HEK293 (cell line): ENCODE measurements around the gene SRI.

Source experiments
- GLI2 ChIP-seq: fragments of 450-650 bp; formaldehyde crosslinking; IDR thresholded peaks from 2 replicates; pipeline ENCODE4; 2017; ENCODE audit warnings: missing biosample characterization, missing genetic modification characterization, low read depth, borderline replicate concordance
- HOXC10 ChIP-seq: sonication (generic); formaldehyde crosslinking; IDR thresholded peaks from 2 replicates; pipeline ENCODE4 v1.8.1; 2023; ENCODE audit warnings: mild to moderate bottlenecking, missing genetic modification reagents
- HOXD13 ChIP-seq: sonication (generic); formaldehyde crosslinking; IDR thresholded peaks from 2 replicates; pipeline ENCODE4 v1.8.0; 2022; ENCODE audit warnings: missing genetic modification reagents, borderline replicate concordance
- KLF10 ChIP-seq: fragments of 450-650 bp; IDR thresholded peaks from 2 replicates; pipeline ENCODE4 v1.5.1; 2018; ENCODE audit warnings: missing biosample characterization, mild to moderate bottlenecking, missing genetic modification characterization
- MZF1 ChIP-seq: fragments of 450-650 bp; formaldehyde crosslinking; IDR thresholded peaks from 2 replicates; pipeline ENCODE4 v1.5.1; 2017; ENCODE audit warnings: missing biosample characterization, missing genetic modification characterization, borderline replicate concordance
- OSR2 ChIP-seq: fragments of 450-650 bp; formaldehyde crosslinking; IDR thresholded peaks from 2 replicates; pipeline ENCODE4 v1.5.1; 2016; ENCODE audit warnings: missing biosample characterization, missing genetic modification characterization
- PRDM1 ChIP-seq: fragments of 450-650 bp; formaldehyde crosslinking; IDR thresholded peaks from 2 replicates; pipeline ENCODE4; 2016; ENCODE audit warnings: missing biosample characterization, missing genetic modification characterization
- SETDB1 ChIP-seq: IDR thresholded peaks from one replicate; pipeline ENCODE4 v1.6.1; 2017; ENCODE audit warnings: mild to moderate bottlenecking, low read length, moderate library complexity, mixed read lengths; ENCODE audit not compliant: insufficient read length
- YY1 ChIP-seq: fragments of 450-650 bp; formaldehyde crosslinking; IDR thresholded peaks from 2 replicates; pipeline ENCODE4 v1.5.1; 2018; ENCODE audit warnings: missing biosample characterization, missing genetic modification characterization
- ZEB2 ChIP-seq: fragments of 450-650 bp; formaldehyde crosslinking; IDR thresholded peaks from 2 replicates; pipeline ENCODE4 v1.5.1; 2016; ENCODE audit warnings: missing biosample characterization, missing genetic modification characterization
- ZFP3 ChIP-seq: fragments of 450-650 bp; formaldehyde crosslinking; IDR thresholded peaks from 2 replicates; pipeline ENCODE4 v1.5.1; 2016; ENCODE audit warnings: low read depth, missing biosample characterization, missing genetic modification characterization
- ZFP69B ChIP-seq: fragments of 450-650 bp; formaldehyde crosslinking; IDR thresholded peaks from 2 replicates; pipeline ENCODE4 v1.5.1; 2016; ENCODE audit warnings: missing biosample characterization, missing genetic modification characterization
- ZNF138 ChIP-seq: fragments of 450-650 bp; formaldehyde crosslinking; IDR thresholded peaks from 2 replicates; pipeline ENCODE4 v1.5.1; 2016; ENCODE audit warnings: missing biosample characterization, missing genetic modification characterization, borderline replicate concordance
- ZNF140 ChIP-seq: fragments of 450-650 bp; formaldehyde crosslinking; IDR thresholded peaks from 2 replicates; pipeline ENCODE4 v1.5.1; 2016; ENCODE audit warnings: missing biosample characterization, missing genetic modification characterization
- ZNF221 ChIP-seq: fragments of 450-650 bp; formaldehyde crosslinking; IDR thresholded peaks from 2 replicates; pipeline ENCODE4 v1.5.1; 2017; ENCODE audit warnings: missing biosample characterization, missing genetic modification characterization, borderline replicate concordance
- ZNF239 ChIP-seq: fragments of 450-650 bp; formaldehyde crosslinking; IDR thresholded peaks from 2 replicates; pipeline ENCODE4 v1.5.1; 2016; ENCODE audit warnings: missing biosample characterization, missing genetic modification characterization
- ZNF501 ChIP-seq: fragments of 450-650 bp; formaldehyde crosslinking; IDR thresholded peaks from 2 replicates; pipeline ENCODE4 v1.5.1; 2016; ENCODE audit warnings: missing biosample characterization, missing genetic modification characterization
- ZNF571 ChIP-seq: fragments of 450-650 bp; formaldehyde crosslinking; IDR thresholded peaks from 2 replicates; pipeline ENCODE4 v1.5.0; 2017; ENCODE audit warnings: missing biosample characterization, missing genetic modification characterization
- ZNF670 ChIP-seq: fragments of 450-650 bp; formaldehyde crosslinking; IDR thresholded peaks from 2 replicates; pipeline ENCODE4 v1.5.1; 2016; ENCODE audit warnings: missing biosample characterization, missing genetic modification characterization, low read depth
- ZNF776 ChIP-seq: fragments of 450-650 bp; formaldehyde crosslinking; IDR thresholded peaks from 2 replicates; pipeline ENCODE4 v1.5.0; 2017; ENCODE audit warnings: missing biosample characterization, missing genetic modification characterization, borderline replicate concordance
- ZNF777 ChIP-seq: fragments of 450-650 bp; formaldehyde crosslinking; IDR thresholded peaks from 2 replicates; pipeline ENCODE4 v1.5.1; 2017; ENCODE audit warnings: missing biosample characterization, missing genetic modification characterization, borderline replicate concordance
- ZNF837 ChIP-seq: fragments of 450-650 bp; formaldehyde crosslinking; IDR thresholded peaks from 2 replicates; pipeline ENCODE4 v1.5.1; 2016; ENCODE audit warnings: missing biosample characterization, missing genetic modification characterization
- TF ChIP-seq, protein P1 (sequence below): fragments of 450-650 bp; formaldehyde crosslinking; IDR thresholded peaks from 2 replicates; pipeline ENCODE4 v1.5.1; 2017; ENCODE audit warnings: missing biosample characterization, mild to moderate bottlenecking, missing genetic modification characterization, moderate library complexity
- TF ChIP-seq, protein P2 (sequence below): fragments of 450-650 bp; formaldehyde crosslinking; IDR thresholded peaks from 2 replicates; pipeline ENCODE4 v1.5.1; 2016; ENCODE audit warnings: missing biosample characterization, missing genetic modification characterization
- TF ChIP-seq, protein P3 (sequence below): fragments of 450-650 bp; formaldehyde crosslinking; IDR thresholded peaks from 2 replicates; pipeline ENCODE4 v1.5.1; 2016; ENCODE audit warnings: missing biosample characterization, missing genetic modification characterization
- TF ChIP-seq, protein P4 (sequence below): fragments of 450-650 bp; formaldehyde crosslinking; IDR thresholded peaks from 2 replicates; pipeline ENCODE4 v1.5.1; 2017; ENCODE audit warnings: missing biosample characterization, missing genetic modification characterization
- TF ChIP-seq, protein P5 (sequence below): fragments of 450-650 bp; formaldehyde crosslinking; IDR thresholded peaks from 2 replicates; pipeline ENCODE4 v1.5.1; 2016; ENCODE audit warnings: missing biosample characterization, missing genetic modification characterization
- TF ChIP-seq, protein P6 (sequence below): fragments of 450-650 bp; formaldehyde crosslinking; IDR thresholded peaks from 2 replicates; pipeline ENCODE4 v1.5.1; 2016; ENCODE audit warnings: missing biosample characterization, missing genetic modification characterization
- TF ChIP-seq, protein P7 (sequence below): fragments of 450-650 bp; formaldehyde crosslinking; IDR thresholded peaks from 2 replicates; pipeline ENCODE4 v1.5.1; 2016; ENCODE audit warnings: missing biosample characterization, missing genetic modification characterization
- TF ChIP-seq, protein P8 (sequence below): fragments of 450-650 bp; formaldehyde crosslinking; IDR thresholded peaks from 2 replicates; pipeline ENCODE4 v1.5.1; 2016; ENCODE audit warnings: missing biosample characterization, missing genetic modification characterization

SRI gene

DNA sequence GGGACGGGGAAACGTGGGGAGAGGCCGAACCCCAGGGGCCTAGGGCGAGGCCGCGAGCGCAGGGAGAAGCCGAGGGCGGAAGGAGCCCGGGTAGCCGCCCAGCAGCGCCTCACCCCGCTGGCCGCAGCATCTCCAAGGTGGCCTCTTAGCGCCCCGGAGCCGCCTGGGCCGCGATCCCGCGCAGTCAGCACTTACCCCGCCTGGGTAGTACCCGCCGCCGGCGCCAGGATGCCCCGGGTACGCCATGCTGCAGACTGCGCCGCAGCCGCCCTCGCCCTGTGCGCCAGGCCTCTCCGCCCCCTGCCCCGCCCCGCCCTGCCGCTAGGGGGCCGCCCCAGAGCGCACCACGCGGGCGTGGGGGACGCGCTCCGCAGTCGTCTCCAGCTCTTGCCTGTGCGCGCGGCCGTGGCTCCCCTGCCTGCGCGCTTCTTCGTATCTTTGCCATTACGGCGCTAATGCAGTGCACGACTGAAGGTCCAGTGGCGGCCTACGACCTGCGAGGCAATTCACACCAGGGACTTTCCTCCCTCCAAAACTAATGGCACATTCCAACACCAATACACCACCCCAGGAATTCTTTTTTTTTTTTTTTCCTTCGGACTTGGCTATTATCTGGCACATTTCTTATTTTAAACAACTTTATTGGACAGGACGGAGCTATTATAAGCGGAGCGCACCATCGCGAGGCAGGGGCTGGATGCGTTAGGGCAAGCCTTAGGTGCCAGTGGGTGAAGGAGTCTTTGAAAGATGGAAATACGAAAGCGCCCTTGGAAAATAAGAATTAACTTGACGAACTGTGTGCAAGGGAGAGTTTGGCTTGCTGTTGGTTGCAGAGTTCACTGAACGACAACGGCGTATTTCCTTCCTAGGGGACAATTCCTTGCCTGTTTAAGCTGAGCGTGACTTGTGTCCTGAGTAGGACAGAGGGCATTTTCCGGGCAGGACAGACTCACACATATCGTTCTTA lies at the start of gene SRI (continued):
- TF ChIP-seq, protein P1, sequence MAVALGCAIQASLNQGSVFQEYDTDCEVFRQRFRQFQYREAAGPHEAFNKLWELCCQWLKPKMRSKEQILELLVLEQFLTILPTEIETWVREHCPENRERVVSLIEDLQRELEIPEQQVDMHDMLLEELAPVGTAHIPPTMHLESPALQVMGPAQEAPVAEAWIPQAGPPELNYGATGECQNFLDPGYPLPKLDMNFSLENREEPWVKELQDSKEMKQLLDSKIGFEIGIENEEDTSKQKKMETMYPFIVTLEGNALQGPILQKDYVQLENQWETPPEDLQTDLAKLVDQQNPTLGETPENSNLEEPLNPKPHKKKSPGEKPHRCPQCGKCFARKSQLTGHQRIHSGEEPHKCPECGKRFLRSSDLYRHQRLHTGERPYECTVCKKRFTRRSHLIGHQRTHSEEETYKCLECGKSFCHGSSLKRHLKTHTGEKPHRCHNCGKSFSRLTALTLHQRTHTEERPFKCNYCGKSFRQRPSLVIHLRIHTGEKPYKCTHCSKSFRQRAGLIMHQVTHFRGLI (tag by site-specific recombination), result no peak
- TF ChIP-seq ZNF221 (tag by site-specific recombination), result no peak
- TF ChIP-seq ZNF776 (tag by site-specific recombination), result no peak
- no peak for TF ChIP-seq PRDM1
- TF ChIP-seq YY1, result no peak; the same call in none of the 2 replicates
- TF ChIP-seq KLF10 (tag by site-specific recombination), result no peak
- TF ChIP-seq, protein P2, sequence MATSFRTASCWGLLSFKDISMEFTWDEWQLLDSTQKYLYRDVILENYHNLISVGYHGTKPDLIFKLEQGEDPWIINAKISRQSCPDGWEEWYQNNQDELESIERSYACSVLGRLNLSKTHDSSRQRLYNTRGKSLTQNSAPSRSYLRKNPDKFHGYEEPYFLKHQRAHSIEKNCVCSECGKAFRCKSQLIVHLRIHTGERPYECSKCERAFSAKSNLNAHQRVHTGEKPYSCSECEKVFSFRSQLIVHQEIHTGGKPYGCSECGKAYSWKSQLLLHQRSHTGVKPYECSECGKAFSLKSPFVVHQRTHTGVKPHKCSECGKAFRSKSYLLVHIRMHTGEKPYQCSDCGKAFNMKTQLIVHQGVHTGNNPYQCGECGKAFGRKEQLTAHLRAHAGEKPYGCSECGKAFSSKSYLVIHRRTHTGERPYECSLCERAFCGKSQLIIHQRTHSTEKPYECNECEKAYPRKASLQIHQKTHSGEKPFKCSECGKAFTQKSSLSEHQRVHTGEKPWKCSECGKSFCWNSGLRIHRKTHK (tag by site-specific recombination), result no peak
- no peak for TF ChIP-seq OSR2 (tag by site-specific recombination)
- TF ChIP-seq ZNF501 (tag by site-specific recombination), result peak; percentile 20; the same call in 1 of the 2 replicates
- TF ChIP-seq ZEB2 (tag by site-specific recombination), result no peak
- TF ChIP-seq, protein P3, sequence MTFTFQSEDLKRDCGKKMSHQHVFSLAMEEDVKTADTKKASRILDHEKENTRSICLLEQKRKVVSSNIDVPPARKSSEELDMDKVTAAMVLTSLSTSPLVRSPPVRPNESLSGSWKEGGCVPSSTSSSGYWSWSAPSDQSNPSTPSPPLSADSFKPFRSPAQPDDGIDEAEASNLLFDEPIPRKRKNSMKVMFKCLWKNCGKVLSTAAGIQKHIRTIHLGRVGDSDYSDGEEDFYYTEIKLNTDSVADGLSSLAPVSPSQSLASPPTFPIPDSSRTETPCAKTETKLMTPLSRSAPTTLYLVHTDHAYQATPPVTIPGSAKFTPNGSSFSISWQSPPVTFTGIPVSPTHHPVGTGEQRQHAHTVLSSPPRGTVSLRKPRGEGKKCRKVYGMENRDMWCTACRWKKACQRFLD (tag by site-specific recombination), result no peak
- TF ChIP-seq, protein P4, sequence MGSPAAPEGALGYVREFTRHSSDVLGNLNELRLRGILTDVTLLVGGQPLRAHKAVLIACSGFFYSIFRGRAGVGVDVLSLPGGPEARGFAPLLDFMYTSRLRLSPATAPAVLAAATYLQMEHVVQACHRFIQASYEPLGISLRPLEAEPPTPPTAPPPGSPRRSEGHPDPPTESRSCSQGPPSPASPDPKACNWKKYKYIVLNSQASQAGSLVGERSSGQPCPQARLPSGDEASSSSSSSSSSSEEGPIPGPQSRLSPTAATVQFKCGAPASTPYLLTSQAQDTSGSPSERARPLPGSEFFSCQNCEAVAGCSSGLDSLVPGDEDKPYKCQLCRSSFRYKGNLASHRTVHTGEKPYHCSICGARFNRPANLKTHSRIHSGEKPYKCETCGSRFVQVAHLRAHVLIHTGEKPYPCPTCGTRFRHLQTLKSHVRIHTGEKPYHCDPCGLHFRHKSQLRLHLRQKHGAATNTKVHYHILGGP (tag by site-specific recombination), result no peak
- no peak for TF ChIP-seq ZNF777 (tag by site-specific recombination)
- TF ChIP-seq, protein P5, sequence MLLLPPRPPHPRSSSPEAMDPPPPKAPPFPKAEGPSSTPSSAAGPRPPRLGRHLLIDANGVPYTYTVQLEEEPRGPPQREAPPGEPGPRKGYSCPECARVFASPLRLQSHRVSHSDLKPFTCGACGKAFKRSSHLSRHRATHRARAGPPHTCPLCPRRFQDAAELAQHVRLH (tag by site-specific recombination), result no peak
- TF ChIP-seq, protein P6, sequence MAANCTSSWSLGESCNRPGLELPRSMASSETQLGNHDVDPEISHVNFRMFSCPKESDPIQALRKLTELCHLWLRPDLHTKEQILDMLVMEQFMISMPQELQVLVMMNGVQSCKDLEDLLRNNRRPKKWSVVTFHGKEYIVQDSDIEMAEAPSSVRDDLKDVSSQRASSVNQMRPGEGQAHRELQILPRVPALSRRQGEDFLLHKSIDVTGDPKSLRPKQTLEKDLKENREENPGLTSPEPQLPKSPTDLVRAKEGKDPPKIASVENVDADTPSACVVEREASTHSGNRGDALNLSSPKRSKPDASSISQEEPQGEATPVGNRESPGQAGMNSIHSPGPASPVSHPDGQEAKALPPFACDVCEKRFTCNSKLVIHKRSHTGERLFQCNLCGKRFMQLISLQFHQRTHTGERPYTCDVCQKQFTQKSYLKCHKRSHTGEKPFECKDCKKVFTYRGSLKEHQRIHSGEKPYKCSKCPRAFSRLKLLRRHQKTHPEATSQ, result no peak
- no peak; the same call in 1 of the 2 replicates for TF ChIP-seq ZFP69B (tag by site-specific recombination)
- TF ChIP-seq, protein P7, sequence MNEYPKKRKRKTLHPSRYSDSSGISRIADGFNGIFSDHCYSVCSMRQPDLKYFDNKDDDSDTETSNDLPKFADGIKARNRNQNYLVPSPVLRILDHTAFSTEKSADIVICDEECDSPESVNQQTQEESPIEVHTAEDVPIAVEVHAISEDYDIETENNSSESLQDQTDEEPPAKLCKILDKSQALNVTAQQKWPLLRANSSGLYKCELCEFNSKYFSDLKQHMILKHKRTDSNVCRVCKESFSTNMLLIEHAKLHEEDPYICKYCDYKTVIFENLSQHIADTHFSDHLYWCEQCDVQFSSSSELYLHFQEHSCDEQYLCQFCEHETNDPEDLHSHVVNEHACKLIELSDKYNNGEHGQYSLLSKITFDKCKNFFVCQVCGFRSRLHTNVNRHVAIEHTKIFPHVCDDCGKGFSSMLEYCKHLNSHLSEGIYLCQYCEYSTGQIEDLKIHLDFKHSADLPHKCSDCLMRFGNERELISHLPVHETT (tag by site-specific recombination), result no peak
- TF ChIP-seq ZNF571, result no peak
- no peak for TF ChIP-seq ZNF138 (tag by site-specific recombination)
- no peak for TF ChIP-seq ZNF140
- no peak for TF ChIP-seq ZFP3 (tag by site-specific recombination)
- TF ChIP-seq MZF1 (tag by site-specific recombination), result no peak
- TF ChIP-seq HOXC10 (CRISPR knock-in tag), result no peak
- TF ChIP-seq SETDB1, result no peak
- TF ChIP-seq ZNF670 (tag by site-specific recombination), result no peak
- no peak for TF ChIP-seq ZNF239 (tag by site-specific recombination)
- TF ChIP-seq HOXD13, result no peak
- TF ChIP-seq, protein P8, sequence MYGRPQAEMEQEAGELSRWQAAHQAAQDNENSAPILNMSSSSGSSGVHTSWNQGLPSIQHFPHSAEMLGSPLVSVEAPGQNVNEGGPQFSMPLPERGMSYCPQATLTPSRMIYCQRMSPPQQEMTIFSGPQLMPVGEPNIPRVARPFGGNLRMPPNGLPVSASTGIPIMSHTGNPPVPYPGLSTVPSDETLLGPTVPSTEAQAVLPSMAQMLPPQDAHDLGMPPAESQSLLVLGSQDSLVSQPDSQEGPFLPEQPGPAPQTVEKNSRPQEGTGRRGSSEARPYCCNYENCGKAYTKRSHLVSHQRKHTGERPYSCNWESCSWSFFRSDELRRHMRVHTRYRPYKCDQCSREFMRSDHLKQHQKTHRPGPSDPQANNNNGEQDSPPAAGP (tag by site-specific recombination), result 0 out of 2 replicates have a peak, but pooled peaks have one; percentile 47
- TF ChIP-seq ZNF837 (tag by site-specific recombination), result no peak
- no peak for TF ChIP-seq GLI2 (tag by site-specific recombination)
